OCI-LY3 (cell line): ENCODE measurements around the gene GRAP.

Source experiments
- EZH2phosphoT487 ChIP-seq: fragments of 200-600 bp; shearing (Covaris generic); IDR thresholded peaks from 2 replicates; pipeline ENCODE4 v1.6.1; 2018; ENCODE audit warnings: antibody characterized with exemption, mixed run types, low read depth
- TF ChIP-seq, protein P1 (sequence below): fragments of 200-600, 300-600 bp; sonication (generic); IDR thresholded peaks from 2 replicates; pipeline ENCODE4 v1.5.1; 2014; ENCODE audit warnings: antibody characterized with exemption, low read length, low read depth

DNA sequence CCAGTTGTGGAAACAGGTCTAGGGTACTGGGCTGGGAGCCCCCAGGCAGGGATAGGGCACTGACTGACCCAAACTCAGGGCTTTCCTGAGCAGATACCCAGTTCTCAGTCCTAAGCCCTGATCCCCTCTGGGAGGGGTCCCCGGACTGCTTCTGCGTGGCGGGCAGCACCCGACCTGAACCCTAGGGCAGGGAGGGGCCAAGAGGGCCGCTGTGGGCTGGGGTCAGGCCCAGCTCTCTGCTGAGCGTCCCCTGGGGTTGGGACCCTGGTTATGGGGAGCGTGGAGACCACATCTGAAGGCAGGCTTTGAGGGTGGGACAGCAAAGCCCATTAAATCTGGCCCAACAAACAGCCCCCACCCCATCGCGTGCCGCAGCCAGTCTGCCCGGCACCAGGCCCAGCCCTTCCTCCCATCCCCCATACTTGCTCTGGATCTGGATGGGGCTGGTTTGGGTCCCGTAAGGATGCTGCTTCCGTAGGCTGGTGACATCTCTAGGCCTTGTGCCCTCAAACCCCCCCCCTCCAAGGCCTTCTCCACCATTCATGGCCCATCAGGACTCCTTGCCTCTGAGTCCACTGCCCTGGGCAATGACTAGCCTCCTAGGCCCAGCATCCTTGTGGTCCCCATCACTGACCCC, 41.5 kb downstream of the GRAP start:
- TF ChIP-seq, protein P1, sequence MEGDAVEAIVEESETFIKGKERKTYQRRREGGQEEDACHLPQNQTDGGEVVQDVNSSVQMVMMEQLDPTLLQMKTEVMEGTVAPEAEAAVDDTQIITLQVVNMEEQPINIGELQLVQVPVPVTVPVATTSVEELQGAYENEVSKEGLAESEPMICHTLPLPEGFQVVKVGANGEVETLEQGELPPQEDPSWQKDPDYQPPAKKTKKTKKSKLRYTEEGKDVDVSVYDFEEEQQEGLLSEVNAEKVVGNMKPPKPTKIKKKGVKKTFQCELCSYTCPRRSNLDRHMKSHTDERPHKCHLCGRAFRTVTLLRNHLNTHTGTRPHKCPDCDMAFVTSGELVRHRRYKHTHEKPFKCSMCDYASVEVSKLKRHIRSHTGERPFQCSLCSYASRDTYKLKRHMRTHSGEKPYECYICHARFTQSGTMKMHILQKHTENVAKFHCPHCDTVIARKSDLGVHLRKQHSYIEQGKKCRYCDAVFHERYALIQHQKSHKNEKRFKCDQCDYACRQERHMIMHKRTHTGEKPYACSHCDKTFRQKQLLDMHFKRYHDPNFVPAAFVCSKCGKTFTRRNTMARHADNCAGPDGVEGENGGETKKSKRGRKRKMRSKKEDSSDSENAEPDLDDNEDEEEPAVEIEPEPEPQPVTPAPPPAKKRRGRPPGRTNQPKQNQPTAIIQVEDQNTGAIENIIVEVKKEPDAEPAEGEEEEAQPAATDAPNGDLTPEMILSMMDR = no peak
- TF ChIP-seq EZH2phosphoT487 = no peak
